NCI-H526 treated with DMSO at 0.1 percent for 48 hours (cell line): ENCODE measurements around the gene SYT8.

ENCODE experiments used
- DNase-seq: peaks from one replicate; lab custom pipeline; 2025; lab: John Stamatoyannopoulos, UW

Gene SYT8

GRCh38 chr11:1832211-1832919 is 2.4 kb upstream of the SYT8 start:
- DNase-seq = no peak

- DNase-seq = no peak
These were observed 1.9 kb upstream of the SYT8 start for GRCh38 chr11:1832920-1833295.

GRCh38 chr11:1834062-1834610 is 654 bp upstream of the SYT8 start:
- no peak for DNase-seq

- DNase-seq = no peak
These were observed 851 bp downstream of the SYT8 start for GRCh38 chr11:1835671-1836010.

- DNase-seq = no peak
These were observed 1.5 kb downstream of the SYT8 start for GRCh38 chr11:1836011-1836945.

GRCh38 chr11:1837171-1838076 is 2.6 kb downstream of the SYT8 start:
- DNase-seq = peak; percentile 7

- no peak for DNase-seq
These were observed 3.3 kb downstream of the SYT8 start for GRCh38 chr11:1838077-1838425.

- no peak for DNase-seq
These were observed 3.8 kb downstream of the SYT8 start, which contains the start of gene TNNI2 for GRCh38 chr11:1838426-1839144. Gene TNNI2, plus strand, starts transcription at chr11:1838981. Its CDS starts 716 bp downstream, at chr11:1839697.

- no peak for DNase-seq
These were observed 4.6 kb downstream of the SYT8 start for GRCh38 chr11:1839204-1839923.

- peak; percentile 18 for DNase-seq
These were observed 5.4 kb downstream of the SYT8 start for GRCh38 chr11:1839924-1840779.

GRCh38 chr11:1840780-1841480 is 6.1 kb downstream of the SYT8 start:
- DNase-seq = no peak

- DNase-seq = no peak
These were observed 6.8 kb downstream of the SYT8 start for GRCh38 chr11:1841511-1842148.

GRCh38 chr11:1842149-1843097 is 7.6 kb downstream of the SYT8 start:
- DNase-seq = no peak

- DNase-seq = no peak
These were observed 8.3 kb downstream of the SYT8 start for GRCh38 chr11:1843098-1843473.

GRCh38 chr11:1843796-1844195 is 9.0 kb downstream of the SYT8 start:
- DNase-seq = no peak

- no peak for DNase-seq
These were observed 9.7 kb downstream of the SYT8 start for GRCh38 chr11:1844221-1845094.

- no peak for DNase-seq
These were observed 10.3 kb downstream of the SYT8 start for GRCh38 chr11:1845095-1845429.
